HG03280 (cell line): ENCODE measurements around the gene FASTK.

ENCODE experiments used
- ATAC-seq: cut with Tn5 transposase; IDR thresholded peaks from one replicate; pipeline ENCODE4 v1.9.1; 2021; ENCODE audit warnings: mild to moderate bottlenecking, moderate library complexity; ENCODE audit not compliant: unreplicated experiment

Gene FASTK

GRCh38 chr7:151080522-151081169 is at the start of gene FASTK:
TSS of gene FASTK (minus strand) at chr7:151080809. CDS start at chr7:151080766, 43 bp downstream.
- peak; percentile 78 for ATAC-seq

- ATAC-seq: no peak
Measured at GRCh38 chr7:151129960-151130591, 49.5 kb upstream of the FASTK start.

GRCh38 chr7:151129117-151129959 is 48.7 kb upstream of the FASTK start:
- no peak for ATAC-seq

GRCh38 chr7:151128716-151129115 is 48.1 kb upstream of the FASTK start:
- ATAC-seq: no peak

- no peak for ATAC-seq
Measured at GRCh38 chr7:151128144-151128543, 47.5 kb upstream of the FASTK start.

GRCh38 chr7:151126491-151127137 is 46.0 kb upstream of the FASTK start:
- ATAC-seq: no peak

- ATAC-seq: no peak
Measured at GRCh38 chr7:151125846-151126481, 45.4 kb upstream of the FASTK start.

- ATAC-seq: no peak
Measured at GRCh38 chr7:151125470-151125845, 44.8 kb upstream of the FASTK start.

- ATAC-seq: no peak
Measured at GRCh38 chr7:151124899-151125399, 44.3 kb upstream of the FASTK start.

- no peak for ATAC-seq
Measured at GRCh38 chr7:151124481-151124880, 43.9 kb upstream of the FASTK start.

- ATAC-seq: peak; percentile 78
Measured at GRCh38 chr7:151123822-151124464, 43.3 kb upstream of the FASTK start.

GRCh38 chr7:151123158-151123821 is 42.7 kb upstream of the FASTK start:
- ATAC-seq: no peak

- ATAC-seq: no peak
Measured at GRCh38 chr7:151122796-151123157, 42.2 kb upstream of the FASTK start.

GRCh38 chr7:151122276-151122675 is 41.7 kb upstream of the FASTK start:
- ATAC-seq: no peak

- no peak for ATAC-seq
Measured at GRCh38 chr7:151121380-151122170, 41.0 kb upstream of the FASTK start.

GRCh38 chr7:151120896-151121295 is 40.3 kb upstream of the FASTK start:
- ATAC-seq: no peak

- no peak for ATAC-seq
Measured at GRCh38 chr7:151119902-151120301, 39.3 kb upstream of the FASTK start.

- no peak for ATAC-seq
Measured at GRCh38 chr7:151119055-151119415, 38.4 kb upstream of the FASTK start.
